GM12872 (cell line): ENCODE results near the gene ADAM19.

Experiments used
- TF ChIP-seq, protein P1 (sequence below): IDR thresholded peaks from 3 replicates; pipeline ENCODE4 v1.5.1; 2011; ENCODE audit warnings: low read depth, mild to moderate bottlenecking, low read length, moderate library complexity; ENCODE audit not compliant: insufficient read depth

The ADAM19 gene

DNA sequence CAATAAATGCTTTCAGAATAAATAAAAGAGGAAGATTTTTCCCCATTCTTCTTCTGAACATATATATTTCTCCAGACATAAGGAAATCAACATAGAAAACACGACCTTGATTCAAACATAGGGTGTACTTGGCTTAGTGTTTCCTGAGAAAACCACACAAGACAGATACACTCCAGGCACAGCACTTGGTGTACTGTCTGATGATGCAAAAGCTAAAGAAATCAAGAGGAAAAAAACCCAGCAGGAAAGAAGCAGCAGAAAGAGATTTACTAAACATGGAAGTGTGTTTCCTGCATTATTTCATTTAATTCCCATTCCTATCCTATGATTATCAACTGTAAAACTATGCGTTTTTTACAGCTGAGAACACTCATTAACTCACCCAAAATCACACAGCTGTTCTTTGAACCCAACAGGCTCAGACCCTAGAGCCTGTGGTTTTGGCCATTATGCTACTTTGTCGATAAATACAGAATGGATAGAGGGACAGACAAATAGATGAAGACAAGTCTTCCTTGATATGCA, 69.4 kb downstream of the ADAM19 start:
- TF ChIP-seq, protein P1, sequence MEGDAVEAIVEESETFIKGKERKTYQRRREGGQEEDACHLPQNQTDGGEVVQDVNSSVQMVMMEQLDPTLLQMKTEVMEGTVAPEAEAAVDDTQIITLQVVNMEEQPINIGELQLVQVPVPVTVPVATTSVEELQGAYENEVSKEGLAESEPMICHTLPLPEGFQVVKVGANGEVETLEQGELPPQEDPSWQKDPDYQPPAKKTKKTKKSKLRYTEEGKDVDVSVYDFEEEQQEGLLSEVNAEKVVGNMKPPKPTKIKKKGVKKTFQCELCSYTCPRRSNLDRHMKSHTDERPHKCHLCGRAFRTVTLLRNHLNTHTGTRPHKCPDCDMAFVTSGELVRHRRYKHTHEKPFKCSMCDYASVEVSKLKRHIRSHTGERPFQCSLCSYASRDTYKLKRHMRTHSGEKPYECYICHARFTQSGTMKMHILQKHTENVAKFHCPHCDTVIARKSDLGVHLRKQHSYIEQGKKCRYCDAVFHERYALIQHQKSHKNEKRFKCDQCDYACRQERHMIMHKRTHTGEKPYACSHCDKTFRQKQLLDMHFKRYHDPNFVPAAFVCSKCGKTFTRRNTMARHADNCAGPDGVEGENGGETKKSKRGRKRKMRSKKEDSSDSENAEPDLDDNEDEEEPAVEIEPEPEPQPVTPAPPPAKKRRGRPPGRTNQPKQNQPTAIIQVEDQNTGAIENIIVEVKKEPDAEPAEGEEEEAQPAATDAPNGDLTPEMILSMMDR: no peak

DNA sequence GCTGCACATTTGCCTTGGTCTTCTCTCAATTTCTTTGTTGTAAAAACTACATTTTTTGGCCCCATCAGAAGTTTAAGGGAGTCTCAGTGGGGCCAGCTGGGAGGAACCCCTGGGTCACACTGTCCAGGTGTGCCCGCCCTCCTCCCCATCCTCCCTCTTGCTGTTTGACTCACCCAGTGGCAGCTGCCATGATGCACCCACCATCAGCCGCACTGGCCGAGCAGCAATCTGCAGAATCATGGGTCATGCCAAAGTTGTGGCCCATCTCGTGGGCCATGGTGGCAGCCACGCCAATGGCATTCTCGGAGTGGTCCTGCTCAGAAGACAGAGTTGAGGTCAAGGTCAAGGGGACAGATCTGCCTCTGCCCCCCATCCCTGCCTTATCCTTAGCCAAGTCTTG, 70.1 kb downstream of the ADAM19 start:
- TF ChIP-seq, protein P1: no peak

DNA sequence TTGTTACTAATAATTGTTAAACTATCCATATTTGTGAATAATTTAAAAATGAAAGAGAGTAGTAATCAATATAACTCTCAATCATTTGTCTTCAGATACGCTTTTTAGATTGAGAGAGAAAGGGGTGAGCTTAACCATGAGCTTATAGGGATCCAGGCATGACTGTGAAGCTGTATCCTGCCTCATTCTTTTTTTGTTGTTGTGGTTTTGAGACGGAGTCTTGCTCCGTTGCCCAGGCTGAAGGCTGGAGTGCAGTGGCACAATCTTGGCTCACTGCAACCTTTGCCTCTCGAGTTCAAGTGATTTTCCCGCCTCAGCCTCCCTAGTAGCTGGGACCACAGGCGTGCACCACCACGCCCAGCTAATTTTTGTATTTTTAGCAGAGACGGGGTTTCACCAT, 71.5 kb downstream of the ADAM19 start:
- TF ChIP-seq, protein P1: no peak

DNA sequence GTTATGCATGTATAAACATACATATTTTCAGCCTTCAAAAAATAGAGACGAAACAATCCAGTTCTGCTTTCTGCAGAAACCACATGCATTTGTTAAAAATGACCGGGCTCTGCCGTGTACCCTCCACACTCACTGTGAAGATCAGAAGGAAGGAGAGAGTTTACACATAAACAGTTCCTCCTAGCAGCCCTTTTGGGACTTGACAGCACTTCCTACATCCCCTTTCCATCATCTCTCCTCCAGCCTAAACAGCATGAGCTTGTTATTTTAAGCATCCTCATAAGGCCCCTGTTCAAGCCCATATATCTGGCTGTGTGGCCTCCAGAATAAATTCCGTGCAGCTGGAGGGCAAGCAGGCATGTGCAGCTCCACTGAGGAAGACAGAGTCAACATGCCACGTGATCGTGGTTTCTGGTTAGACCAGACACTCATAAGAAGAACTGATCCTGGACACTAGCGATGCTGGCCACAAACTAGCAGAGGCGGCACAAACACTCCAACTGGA, 73.4 kb downstream of the ADAM19 start:
- TF ChIP-seq, protein P1: no peak

DNA sequence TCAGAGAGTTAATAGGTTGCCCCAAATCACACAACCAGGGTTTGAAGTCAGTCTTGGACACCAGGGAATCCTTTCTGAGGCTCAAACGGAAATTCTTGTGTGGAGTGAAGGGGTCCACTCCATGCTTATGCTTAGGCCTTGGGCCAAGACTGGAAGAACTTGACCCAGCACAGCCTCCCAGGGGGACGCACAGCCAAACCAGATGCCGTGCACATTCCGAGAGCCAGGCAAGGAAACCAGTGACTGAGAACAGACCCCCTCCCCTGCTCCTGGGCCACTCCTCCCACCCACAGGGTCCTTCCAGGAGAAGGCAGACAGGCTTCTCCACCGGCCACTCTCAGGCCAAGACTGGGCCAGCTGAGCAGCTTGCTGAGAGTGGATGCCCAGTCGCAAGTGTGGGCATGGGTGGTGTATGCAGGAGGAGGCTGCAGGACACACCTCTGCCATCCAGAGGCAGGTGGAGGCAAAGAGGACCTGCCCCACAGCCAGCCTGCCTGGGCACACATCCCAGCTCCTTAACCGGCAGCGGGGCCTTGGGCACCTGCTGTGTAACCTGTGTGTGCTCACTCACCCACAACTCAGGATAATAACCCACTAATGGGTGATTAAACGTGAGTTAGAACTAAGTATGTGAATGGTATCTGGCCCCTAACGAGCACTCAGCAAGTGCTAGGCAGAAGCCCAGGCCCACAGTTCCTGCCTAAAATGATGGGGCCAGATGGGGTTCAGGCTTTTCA, 77.5 kb downstream of the ADAM19 start:
- TF ChIP-seq, protein P1: no peak

DNA sequence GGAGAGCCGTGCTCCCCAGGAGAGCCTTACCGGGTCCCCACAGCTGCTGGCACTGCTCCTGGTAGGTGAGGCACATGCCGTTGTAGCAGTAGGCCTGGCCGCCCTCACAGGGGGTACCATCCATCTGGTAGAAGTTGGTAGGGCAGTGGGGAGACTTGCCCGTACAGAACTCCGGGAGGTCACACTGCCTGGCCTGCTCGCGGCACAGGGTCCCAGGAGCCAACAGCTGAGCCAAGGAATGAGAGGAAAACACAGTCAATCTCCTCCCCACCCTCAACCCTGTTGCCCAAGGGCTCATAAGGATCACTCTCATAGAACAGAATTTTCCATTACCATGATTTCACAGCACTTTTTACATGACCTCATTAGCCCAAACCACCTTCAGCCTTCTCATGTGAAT, 78.7 kb downstream of the ADAM19 start:
- TF ChIP-seq, protein P1: no peak

DNA sequence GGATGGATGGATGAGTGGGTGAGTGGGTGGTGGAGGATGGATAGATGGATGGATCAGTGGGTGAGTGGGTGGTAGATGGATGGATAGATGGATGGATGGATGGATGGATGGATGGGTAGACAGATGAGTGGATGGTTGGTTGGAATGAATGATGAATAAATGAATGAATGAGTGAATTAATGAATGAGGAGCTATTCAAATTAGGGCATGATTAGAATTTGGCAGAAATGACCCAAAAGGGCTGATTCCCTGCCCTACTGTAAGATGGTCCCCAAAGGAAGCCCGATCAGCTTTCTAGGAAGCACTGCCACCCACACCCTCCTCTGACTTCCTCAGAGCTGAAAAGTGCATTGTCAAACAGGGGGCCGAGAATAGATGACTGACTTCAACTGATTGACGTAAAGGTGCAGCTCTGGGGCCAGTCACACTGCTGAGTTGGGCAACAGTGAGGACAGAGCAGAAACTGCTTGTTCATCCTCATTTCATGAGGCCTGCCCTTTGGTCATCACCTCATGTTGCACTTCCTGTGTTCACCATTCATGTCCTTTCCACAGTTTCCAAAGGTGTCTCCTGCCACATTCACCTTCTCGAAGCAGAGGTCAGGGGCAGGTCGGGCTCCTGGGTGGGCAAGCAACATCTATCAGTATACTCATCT, 81.3 kb downstream of the ADAM19 start:
- TF ChIP-seq, protein P1: no peak
